ENCODE data around the gene DLL4.
"Not testable (repeated sequence)": the region's sequence is repeated elsewhere in the genome, so short reads cannot be mapped to it uniquely, and the experiment has no call there.

The DLL4 gene

GRCh38 chr15:40959331-40960141 lies 30.4 kb downstream of the DLL4 start:
- no peak for TF ChIP-seq CTCF (conservative IDR thresholded peaks at IDR 0.05; ENCODE audit: low read depth, low read length)
- no peak for DNase-seq (ENCODE audit: low read depth)
- no peak overlapping the region for H3K4me3 ChIP-seq (ENCODE audit: low read length)

GRCh38 chr15:40960151-40960885 lies 31.2 kb downstream of the DLL4 start:
- no peak for TF ChIP-seq CTCF (conservative IDR thresholded peaks at IDR 0.05; ENCODE audit: low read depth, low read length)
- no peak for DNase-seq (ENCODE audit: low read depth)
- H3K4me3 ChIP-seq (ENCODE audit: low read length), result no peak overlapping the region

- no peak overlapping the region for H3K4me3 ChIP-seq (ENCODE audit: low read length)
- DNase-seq (ENCODE audit: low read depth), result no peak
- TF ChIP-seq CTCF (conservative IDR thresholded peaks at IDR 0.05; ENCODE audit: low read depth, low read length), result no peak
These were observed 31.8 kb downstream of the DLL4 start for GRCh38 chr15:40960925-40961324.

GRCh38 chr15:40961740-40962139 lies 32.6 kb downstream of the DLL4 start:
- H3K4me3 ChIP-seq (ENCODE audit: low read length); DNase-seq (ENCODE audit: low read depth): not testable (repeated sequence)

GRCh38 chr15:40962317-40962716 lies 33.2 kb downstream of the DLL4 start:
- DNase-seq (ENCODE audit: low read depth), result not testable (repeated sequence)

GRCh38 chr15:40963201-40963600 lies 34.1 kb downstream of the DLL4 start:
- no peak for TF ChIP-seq CTCF (conservative IDR thresholded peaks at IDR 0.05; ENCODE audit: low read depth, low read length)
- no peak for DNase-seq (ENCODE audit: low read depth)

More at GRCh38 chr15:40962317-40962716, 33.2 kb downstream of the DLL4 start:
- not testable (repeated sequence) for H3K4me3 ChIP-seq (ENCODE audit: low read length)

GRCh38 chr15:40964006-40964405 lies 34.9 kb downstream of the DLL4 start:
- no peak for TF ChIP-seq CTCF (conservative IDR thresholded peaks at IDR 0.05; ENCODE audit: low read depth, low read length)
- no peak for DNase-seq (ENCODE audit: low read depth)
- no peak overlapping the region for H3K4me3 ChIP-seq (ENCODE audit: low read length)

More at GRCh38 chr15:40963201-40963600, 34.1 kb downstream of the DLL4 start:
- no peak overlapping the region for H3K4me3 ChIP-seq (ENCODE audit: low read length)

GRCh38 chr15:40964634-40965033 lies 35.5 kb downstream of the DLL4 start:
- no peak for DNase-seq (ENCODE audit: low read depth)
- TF ChIP-seq CTCF (conservative IDR thresholded peaks at IDR 0.05; ENCODE audit: low read depth, low read length), result no peak
- H3K4me3 ChIP-seq (ENCODE audit: low read length), result no peak overlapping the region
